ENCODE data around the gene KLHL29.

The KLHL29 gene

DNA sequence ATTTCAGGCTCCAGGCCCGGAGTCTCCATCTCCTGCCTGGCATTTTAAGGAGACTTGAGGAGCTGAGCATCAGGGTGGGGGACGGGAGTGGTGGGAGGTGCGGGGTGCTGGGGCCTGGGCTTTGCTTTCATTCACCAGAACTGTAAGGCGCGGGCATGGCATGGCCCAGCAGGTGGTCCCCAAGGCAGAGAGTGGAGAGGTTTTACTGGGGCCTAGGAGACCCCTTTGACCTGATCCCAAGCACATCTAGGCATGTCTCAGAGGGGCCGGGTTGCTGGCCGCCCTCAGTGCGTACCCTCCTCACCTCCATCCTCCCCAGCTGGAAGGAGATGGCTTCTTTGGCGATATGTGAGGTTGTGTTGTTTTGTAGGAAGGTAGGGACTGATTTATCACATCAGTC is 172.5 kb downstream of the KLHL29 start:
- DNase-seq: no peak

DNA sequence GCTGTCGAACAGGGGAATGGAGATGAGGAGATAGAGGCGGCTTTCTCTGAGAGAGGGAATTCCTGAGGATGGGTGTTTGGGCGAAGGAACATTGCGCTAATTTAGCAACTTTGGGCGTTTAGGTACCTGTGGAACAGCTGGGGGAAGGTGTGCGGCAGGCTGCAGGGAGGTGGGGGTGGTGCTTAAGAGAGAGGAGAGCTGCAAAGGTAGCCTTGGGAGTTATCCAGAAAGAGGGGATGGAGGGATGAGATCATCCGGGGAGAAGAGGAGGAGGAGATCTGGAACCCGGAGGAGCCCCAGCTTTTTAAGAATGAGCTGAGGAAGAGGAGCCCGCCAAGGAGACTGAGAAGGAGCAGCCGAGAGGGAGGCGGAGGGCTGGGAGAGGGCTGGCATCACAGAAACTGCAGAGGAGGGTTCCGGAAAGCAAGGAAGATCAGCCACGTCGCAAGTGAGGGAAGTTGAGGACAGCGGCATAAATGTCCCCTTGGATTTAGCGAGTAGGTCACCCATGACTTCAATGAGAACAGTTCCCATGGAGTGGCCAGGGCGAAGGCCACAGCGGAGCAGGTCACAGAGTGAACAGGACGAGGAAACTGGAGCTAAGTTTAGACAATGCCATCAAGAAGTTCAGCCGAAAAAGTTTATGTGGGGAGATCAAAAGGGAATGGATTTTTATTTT is 174.7 kb downstream of the KLHL29 start:
- no peak for DNase-seq

DNA sequence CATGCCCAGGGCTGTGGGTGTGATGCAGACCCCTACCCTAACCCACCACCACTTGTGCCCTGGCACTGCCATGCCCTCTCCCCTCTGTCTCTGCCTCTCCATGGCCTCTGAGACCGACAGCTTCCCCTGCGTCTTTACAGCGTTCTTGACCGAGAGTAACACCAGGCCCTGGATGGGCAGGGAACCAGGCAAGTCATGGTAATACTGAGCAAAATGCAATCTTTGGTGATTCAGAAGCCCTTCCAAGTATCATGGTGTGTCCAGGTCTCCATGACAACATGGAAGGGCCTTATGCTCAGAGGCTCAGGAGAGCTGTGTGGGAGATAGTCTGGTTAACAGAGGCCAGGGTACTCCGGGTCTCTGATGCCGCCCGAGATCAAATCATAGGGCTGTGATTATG is 176.1 kb downstream of the KLHL29 start:
- DNase-seq: no peak

DNA sequence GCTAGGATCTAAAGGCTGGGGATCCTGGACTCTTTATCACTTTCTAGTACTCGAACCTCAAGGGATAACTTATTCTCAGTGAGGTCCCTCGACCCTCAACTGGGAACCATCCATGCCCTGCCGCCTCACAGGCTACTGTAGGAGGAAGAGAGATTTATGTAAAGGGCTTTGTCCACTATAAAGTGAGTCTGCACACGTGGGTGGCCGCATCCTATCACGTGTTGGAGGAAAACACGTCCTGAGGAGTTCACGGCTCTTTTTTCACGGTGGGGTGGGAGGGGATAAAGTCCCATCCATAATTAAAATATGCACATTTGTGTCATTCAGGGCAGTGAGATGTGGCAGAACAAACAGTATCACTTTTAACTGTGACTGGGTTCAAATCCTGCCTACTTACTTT is 176.6 kb downstream of the KLHL29 start:
- DNase-seq: no peak

DNA sequence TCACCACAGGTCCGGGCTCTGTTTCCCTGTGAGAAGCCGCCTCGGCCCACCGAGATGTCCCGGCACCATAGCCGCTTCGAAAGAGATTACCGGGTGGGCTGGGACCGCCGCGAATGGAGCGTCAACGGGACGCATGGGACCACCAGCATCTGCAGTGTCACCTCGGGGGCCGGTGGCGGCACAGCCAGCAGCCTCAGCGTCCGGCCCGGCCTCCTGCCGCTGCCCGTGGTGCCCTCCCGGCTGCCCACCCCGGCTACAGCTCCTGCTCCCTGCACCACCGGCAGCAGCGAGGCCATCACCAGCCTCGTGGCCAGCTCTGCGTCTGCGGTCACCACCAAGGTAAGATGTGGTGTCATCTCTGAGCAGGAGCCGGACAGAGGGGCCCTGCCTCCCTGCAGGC is 177.2 kb downstream of the KLHL29 start:
- no peak for DNase-seq

DNA sequence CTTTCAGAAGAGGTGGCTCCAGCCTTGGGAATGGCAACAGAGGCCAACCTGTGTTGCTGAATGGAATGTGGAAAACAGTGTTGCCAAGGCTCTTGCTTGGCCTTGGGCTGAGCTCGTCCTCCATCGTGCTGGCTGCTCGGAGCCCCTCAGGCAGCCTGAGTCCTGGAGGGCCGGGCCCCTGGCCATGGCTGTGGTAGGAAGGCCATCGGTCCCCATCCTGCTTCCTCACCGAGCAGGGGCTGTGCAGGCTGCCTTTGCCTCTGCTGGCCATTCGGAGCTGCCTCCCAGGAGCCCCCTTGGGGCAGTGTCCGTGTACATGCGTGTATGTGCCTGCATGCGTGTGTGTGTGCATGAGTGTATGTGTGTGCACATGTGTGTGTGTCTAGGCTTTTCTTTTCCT is 178.2 kb downstream of the KLHL29 start:
- no peak for DNase-seq

DNA sequence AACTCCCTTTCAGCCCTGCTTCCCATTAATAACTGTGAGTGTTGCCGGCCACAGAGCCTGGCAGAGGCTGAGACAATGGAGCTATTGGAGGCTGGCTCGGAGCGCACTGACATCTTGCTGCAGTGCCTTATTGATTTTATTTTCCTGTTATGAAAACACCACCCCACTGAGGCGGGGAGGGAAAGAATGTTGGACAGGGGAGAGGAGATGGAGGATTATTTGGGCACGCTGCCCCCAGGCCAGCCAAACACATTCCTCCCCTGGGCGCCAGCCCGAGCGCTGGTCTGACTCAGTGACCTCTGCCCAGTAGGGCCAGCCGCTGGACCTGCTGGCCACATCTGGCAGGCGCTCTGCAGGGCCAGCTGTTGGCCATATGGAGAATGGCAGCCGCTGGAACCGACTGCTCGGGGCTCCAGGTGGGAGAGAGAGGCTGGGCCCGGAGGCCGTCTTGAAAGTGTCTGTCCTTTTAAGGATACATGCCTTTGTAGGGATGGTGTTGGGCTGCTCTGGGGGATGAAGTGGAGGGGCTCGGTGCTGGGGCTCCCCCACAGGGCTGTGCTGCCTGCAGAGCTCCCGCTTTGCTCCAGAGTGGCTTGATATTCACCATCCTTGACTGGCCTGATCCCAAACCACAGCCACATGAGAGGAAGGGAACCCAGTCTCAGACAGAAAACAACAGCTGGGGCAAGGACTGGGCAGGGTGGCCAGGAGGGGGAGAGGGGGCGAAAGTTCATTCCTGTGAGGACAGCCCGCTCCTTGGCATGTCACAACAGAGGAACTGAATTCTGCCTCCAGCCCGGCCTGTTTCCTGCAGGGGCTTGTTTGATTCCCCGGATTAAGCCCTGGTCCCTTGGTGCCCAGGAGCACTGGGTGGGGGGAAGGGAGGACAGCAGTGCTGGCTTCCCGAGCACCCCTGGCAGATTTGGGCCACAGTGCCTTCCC is 179.0 kb downstream of the KLHL29 start:
- DNase-seq: no peak

DNA sequence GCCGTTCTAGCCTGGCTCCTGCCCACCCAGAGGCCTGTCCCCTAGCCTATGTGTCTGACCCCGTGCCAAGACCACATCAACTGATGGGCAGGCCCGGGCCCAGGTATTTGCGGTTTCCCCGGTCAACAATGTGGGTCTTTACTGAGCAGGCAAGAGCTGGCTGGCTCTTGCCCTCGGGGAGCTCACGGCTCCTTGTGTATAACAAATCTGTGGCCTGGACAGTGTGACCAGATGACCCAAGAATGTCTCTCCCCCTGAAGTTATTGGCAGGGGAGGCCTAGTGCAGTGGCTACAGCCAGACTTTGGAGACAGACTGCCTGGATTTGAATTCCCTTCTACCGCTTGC is 179.6 kb downstream of the KLHL29 start:
- no peak for DNase-seq

DNA sequence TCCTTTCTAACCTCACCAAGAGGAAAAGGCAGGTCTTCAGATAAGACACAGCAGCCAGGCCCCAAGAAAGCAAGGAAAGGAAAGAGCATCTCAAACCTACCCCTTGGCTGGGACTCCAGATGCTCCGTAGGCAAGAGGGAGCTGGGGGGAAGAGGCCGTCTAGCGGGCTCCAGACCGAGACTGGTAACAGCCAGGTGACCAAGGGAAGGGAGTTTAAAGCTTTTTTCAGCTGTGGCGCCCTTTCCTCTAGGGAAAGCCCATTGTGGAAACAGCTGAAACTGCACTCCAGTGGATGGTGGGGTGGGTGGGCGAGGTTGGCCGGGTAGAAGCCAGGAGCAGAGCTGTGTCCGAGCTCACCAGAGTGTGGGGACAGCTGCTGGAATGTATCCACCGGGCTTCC is 180.4 kb downstream of the KLHL29 start:
- DNase-seq: no peak

DNA sequence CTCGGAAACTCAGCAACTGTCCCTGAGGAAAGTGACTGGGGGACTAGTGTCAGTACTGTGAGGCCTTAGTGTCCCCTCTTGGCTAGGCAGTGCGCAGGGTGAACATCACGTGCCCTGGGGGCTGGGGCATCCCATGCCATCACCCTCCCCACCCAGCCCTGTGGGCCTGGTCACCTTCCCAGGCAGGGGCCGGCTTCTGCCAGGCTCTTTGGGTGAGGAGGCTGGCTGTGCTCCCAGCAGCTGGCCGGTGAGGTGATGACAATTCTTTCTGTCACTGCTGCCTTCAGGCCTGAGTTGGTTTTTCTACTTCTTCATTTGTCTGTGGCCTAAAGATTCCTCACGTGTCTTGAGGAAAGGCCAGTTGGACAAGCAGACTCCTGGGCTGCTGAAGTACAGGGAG is 180.8 kb downstream of the KLHL29 start:
- DNase-seq: no peak

DNA sequence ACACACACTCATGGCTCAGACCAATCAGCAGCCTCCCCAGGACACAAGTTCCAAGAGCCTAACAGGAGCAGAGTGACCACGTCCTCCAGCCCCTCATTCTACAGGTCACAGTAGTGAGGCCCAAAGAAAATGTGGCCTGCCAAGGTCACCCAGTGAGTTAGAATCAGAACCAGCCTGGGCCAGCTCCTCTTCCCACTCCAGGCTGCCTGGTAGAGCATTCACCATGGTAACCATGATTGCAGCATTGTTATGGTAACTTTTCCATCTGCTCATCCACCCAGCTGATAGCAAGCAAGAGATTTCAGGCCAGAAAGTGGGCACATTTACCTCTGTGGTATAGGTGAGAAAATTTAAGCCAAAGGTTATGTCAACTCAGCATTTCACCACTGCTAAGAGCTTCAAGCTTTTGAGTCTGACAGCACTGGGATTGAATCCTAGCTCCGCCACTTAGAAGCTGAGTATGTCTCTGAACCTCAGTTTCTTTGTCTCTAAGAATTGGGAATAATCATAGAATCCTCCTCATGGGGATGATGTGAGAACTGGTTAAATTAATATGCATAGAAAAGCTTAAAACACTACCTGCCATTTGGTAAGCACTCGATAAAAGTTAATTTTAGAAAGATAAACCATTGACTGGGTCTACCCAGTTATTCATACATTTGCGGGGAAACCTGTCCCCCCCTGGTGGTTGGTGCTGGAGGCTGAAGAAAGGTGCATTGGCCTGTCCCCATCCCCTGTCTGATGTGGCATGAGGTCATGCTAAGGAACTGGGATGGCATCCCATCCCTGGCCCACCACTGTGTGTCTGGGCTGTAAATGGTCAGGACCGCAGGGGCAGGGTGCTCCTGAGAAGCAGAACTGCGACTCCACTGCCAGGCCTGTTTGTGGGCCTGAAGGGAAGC is 181.5 kb downstream of the KLHL29 start:
- no peak for DNase-seq

DNA sequence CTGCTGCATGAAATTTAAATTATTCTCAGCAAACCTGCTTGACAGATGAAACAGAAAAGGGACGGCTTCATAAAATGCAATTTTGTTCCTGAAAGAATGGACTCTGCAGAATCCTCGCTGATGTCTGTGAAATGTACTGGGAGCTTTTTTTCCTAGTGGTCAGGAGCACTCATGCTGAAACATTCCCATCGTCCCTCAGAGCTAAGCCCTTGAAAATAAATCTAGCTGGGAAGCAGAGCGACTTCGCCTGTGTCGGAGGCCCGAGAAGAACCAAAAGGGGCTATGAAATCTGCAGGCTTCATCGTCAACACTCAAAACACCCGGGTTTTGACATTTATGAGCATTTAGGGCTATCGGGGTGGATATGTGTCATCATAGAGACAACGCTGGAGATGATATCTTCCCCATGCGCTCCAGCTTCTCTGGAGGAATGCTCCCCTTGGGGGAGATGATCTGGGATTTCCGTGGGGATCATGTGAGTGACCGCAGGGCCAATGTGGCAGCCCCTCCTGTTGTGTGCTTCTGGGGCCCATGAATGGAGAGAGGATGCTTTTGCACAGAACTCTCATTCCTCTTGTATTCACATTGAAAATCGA is 182.3 kb downstream of the KLHL29 start:
- no peak for DNase-seq

DNA sequence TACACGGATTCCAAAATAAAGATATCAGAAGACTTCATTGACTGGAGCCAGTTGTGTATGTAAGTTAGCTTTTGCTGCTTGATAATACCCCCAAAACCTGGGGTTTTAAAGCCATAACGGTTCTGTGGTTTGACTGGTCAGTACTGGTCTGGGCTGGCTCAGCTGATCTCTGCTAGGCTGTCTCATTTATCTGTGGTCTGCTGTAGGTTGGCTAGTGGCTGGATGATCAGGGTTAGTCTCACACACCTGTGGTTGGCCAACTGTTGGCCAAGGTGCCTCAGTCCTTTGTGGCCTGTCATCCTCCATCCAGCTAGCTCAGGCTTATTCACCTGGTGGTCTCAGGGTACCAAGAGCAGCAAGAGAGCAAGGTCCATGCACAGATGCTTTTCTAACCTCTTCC is 183.2 kb downstream of the KLHL29 start:
- DNase-seq: no peak

DNA sequence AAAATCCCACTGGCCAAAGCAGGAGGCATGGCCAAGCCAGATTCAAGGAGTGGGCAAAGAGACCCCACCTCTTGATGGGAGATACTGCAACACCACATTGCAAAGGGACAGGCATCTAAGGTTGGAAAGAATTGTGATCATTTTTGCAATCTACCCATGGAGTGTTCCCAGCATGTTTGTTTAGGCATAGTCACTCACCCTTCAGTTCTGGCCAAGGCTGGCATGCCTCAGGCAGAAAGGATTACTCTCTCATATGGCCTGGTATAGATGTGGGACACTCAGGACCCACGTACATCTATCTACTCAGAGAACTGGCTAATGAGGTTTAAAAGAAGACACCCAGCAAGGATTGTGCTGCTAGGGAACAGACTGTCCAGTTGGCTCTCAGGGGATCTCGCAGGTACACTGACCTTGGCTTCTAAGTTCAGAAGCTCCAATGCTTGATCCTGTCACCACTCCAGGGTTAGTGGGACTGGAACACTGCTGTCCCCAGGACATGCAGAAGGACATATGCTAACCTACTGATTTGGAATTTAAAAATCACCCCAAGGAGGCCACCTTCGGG is 183.7 kb downstream of the KLHL29 start:
- no peak for DNase-seq

DNA sequence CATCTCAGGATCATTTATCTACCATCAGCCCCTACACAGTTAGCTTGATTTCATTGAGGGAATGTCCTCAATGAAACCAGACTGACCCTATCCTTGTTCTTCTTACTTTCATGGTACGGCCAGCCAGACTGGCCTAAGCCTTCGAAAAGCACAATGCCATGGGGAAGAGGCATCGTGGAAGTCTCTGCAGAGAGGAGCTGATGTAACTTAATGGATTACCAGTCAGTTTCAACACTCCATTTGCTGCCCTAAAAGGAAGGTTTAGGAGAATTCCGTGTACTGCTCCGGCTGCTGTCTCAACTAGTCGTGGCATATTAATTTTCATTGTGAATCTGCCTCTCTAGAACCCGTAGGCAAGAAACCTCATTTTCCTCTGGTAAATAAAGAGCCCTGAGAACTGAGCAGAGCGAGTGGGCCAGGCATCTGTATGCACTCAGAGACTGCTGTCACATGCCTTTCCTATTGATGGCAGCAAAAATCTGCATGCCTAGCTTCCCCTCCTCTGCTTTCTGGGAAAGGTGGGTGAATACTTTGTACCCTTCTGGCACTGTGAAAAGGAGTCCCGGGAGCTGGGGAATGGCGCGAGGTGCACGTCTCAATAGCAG is 184.9 kb downstream of the KLHL29 start:
- DNase-seq: no peak

DNA sequence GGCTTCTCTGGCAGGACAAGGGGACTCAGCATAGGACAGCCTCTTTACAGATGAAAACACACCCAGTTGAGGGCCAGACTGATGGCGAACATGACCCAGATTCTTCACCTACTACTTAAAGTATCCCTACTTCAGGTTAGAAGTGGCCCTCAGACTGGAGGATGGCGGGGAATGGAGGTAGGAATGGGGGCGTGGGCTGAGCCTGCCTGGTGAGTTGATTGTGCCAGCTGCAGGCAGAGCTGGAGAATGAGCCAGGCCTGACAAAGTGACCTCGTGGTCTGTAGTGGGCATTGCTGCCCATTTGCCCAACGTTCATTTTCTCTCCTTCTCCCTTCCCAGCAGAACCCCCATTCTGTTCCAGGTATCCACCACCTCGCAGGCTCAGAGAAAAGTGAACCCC is 186.1 kb downstream of the KLHL29 start:
- DNase-seq: no peak

DNA sequence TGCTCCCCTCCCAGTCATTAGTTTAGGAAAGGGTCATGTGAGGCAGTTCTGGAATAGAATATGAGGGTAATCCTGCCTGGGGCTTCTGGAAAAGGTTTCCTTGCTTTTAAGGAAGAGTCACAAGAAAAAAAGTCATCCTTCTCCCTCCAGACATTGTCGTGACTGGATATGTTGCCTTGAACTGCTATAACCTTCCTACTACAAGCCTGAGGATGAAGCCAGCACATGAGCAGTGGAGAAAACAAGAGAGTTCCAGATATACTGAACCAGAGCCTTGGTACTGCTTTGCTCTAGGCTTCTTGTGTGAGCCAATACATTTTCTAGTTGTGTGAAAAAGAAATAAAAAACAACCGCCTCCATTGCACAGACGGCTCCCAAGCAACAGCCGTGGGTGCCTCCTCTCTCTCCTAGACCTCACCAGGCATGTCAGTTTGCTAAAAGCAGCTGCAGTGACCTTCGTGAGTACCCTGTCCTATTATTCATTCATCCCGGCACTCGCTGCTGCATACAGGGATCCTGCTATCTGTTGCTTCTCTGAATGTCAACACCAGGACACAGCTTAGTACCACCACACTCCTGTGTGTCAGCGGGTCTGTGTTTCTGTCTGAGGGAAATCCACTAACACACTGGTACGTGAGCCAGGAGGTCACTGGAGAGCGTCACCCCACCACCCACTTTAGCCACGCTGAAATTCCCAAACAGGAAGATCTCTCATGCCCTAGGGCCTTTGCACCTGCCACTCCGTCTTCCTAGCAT is 186.7 kb downstream of the KLHL29 start:
- DNase-seq: no peak

DNA sequence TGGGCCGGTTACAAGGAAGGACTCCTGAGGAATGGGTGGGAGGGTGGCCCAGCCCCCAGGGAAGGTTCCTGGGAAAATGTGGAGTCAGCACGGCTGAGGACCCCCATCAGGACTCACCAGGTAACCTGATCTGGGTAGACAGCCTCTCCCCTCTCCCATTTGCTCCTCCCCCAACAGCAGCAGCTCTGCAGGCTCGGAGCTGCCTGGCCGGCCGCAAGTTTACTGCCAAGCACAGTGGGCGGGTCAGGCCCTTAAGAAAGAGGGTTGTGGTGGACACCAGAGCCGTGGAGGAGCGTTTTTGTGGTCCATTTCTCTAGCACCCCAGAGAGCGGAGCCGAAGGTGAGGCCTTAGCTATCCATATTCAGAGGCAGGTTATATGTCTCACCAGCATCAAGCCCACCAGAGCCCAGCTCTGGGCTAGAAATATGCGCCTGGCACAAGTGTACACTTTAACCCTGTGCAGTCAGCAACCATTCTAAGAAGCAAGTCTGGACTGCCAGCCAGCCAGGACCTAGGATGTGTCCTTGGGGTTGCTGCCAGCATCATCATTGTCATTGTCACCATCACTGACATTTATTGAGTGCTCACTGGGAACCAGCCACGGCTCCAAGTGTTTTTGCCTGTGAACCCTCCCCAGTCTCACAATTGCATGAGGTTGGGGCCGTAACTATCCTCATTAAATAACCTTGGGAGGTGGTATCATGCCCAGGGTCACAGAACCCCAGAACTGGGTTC is 190.1 kb downstream of the KLHL29 start:
- DNase-seq: no peak

DNA sequence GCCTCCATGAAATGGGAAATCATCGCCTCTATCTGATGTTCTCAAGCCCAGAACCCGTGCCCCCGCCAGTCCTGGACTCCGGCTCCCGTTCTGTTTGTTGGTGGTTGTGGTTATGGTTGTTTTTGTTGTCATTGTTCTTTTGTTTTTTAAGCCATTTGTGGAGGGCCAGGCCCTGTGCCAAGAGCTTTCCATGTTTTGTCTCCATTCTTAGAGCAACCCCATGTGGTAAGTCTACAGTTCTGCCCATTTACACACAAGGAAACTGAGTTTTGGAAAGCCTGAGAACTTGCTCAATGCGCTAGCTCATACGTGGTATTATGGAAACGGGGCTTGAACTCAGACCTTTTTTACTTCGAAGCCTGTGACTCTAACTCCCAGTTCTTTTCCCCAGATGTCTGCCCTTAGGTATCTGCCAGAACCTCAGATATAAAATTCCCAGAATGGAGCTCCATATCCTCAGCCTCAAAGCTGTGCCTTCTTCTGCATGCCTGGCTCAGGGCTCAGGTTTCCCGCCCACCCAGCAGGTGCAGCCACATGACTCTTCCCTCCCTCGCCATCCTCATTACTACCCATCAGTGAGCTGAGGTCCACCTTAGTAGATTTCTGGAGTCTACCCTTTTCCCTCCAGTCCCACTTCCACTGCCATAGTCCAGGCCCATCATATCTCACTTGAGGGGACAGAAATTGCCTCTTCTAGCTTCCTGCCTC is 194.1 kb downstream of the KLHL29 start:
- no peak for DNase-seq

DNA sequence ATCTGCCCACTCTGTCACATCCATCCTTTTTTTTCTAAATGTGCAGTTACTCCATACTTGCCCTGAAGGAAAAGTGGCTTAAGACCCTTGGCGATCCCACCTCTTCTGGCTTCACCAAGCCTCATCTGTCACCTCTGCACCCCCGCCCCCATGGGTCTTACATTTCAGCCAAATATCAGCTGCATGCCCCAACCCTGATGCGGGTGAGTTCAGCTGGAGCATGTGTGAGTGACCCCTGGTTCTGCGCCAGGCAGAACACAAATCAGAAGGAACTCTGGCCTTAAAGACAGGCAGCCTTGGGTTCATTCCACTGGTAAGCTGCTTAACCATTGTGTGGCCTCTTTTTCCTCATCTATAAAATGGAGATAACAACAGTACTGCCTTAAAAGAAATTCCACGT is 194.7 kb downstream of the KLHL29 start:
- no peak for DNase-seq
